ENCODE results near the gene ADGRB3.

The ADGRB3 gene

GRCh38 chr6:68709882-68710281 lies 74.8 kb downstream of the ADGRB3 start:
- no peak for DNase-seq

- no peak for DNase-seq
Measured at GRCh38 chr6:68710496-68710895, 75.4 kb downstream of the ADGRB3 start.

- DNase-seq, result no peak
Measured at GRCh38 chr6:68710916-68711315, 75.8 kb downstream of the ADGRB3 start.

- no peak for DNase-seq
Measured at GRCh38 chr6:68711386-68712000, 76.4 kb downstream of the ADGRB3 start.

GRCh38 chr6:68716620-68717019 lies 81.5 kb downstream of the ADGRB3 start:
- DNase-seq, result no peak

GRCh38 chr6:68718385-68719073 lies 83.4 kb downstream of the ADGRB3 start:
- DNase-seq, result no peak

GRCh38 chr6:68719761-68720160 lies 84.7 kb downstream of the ADGRB3 start:
- DNase-seq, result no peak

GRCh38 chr6:68722891-68723527 lies 87.9 kb downstream of the ADGRB3 start:
- no peak for DNase-seq

GRCh38 chr6:68724060-68724459 lies 89.0 kb downstream of the ADGRB3 start:
- no peak for DNase-seq

- DNase-seq, result no peak
Measured at GRCh38 chr6:68726337-68726736, 91.3 kb downstream of the ADGRB3 start.

- DNase-seq, result no peak
Measured at GRCh38 chr6:68726992-68727391, 91.9 kb downstream of the ADGRB3 start.

GRCh38 chr6:68727699-68728098 lies 92.6 kb downstream of the ADGRB3 start:
- DNase-seq, result no peak

- DNase-seq, result no peak
Measured at GRCh38 chr6:68728159-68728979, 93.3 kb downstream of the ADGRB3 start.

- no peak for DNase-seq
Measured at GRCh38 chr6:68729377-68729903, 94.4 kb downstream of the ADGRB3 start.

- DNase-seq, result no peak
Measured at GRCh38 chr6:68730291-68731054, 95.4 kb downstream of the ADGRB3 start.

- no peak for DNase-seq
Measured at GRCh38 chr6:68732423-68732822, 97.3 kb downstream of the ADGRB3 start.

GRCh38 chr6:68735866-68736265 lies 100.8 kb downstream of the ADGRB3 start:
- no peak for DNase-seq

- DNase-seq, result no peak
Measured at GRCh38 chr6:68737061-68737460, 102.0 kb downstream of the ADGRB3 start.

- DNase-seq, result no peak
Measured at GRCh38 chr6:68738039-68738438, 103.0 kb downstream of the ADGRB3 start.

- DNase-seq, result peak; percentile 19 to 34
Measured at GRCh38 chr6:68740828-68741500, 105.9 kb downstream of the ADGRB3 start.

GRCh38 chr6:68741501-68742386 lies 106.7 kb downstream of the ADGRB3 start:
- DNase-seq, result no peak
